ENCODE data around the gene IFRD2. TPM values are rescaled to one million over a fixed set of nuclear protein-coding genes. Genes with fewer than 3 reads are reported as not detected.
A peak's percentile ranks its signal among the peaks of the same experiment; 100 is the strongest.

The IFRD2 gene
- total and polyA plus RNA-seq, 2 of the 8 experiments (the other 6 are each of a cell fraction or from before 2014, with no cell fraction given) = 76.7 to 88.8 TPM

- POLR2A ChIA-PET (ENCODE audit: partially characterized antibody) = interaction anchor here (0.7 to 3.2 kb wide), 4 partner anchors 13 to 78 kb away, joined by 3 to 17 read pairs (median 8); partner anchors contain the start of genes LSMEM2 and RASSF1
- Histone ChIP-seq H3K36me3 (ENCODE audit: control insufficient read depth in 2 of 4, insufficient read depth in 4 of 4, low read length in 3 of 4) (peaks cover under 1 to 5% (median 2%) of the 10 kb centered on the region in 4 experiments; a peak in 4 of 8 replicates), H3K27ac (ENCODE audit: low read depth, low read length) (no peak overlapping the region), H2BK5ac (ENCODE audit: low read depth, low read length) (no peak overlapping the region), H4K20me1 (replicated peaks in 1 of 2; ENCODE audit: control insufficient read depth in 1 of 2, insufficient read depth in 2 of 2, low read length in 2 of 2) (peaks cover 0 to 2% of the 10 kb centered on the region in 2 experiments), H3K4me2 (ENCODE audit: insufficient read depth in 1 of 2, low read depth in 2 of 2, low read length in 2 of 2) (no peak overlapping the region), H3K79me1 (ENCODE audit: low read depth, low read length) (no peaks in the 10 kb centered on the region), H2BK120ac (replicated peaks; ENCODE audit: low read depth, low read length) (no peak overlapping the region), H2BK15ac (ENCODE audit: low read length) (0 out of 2 replicates have a peak overlapping the region, but pooled peaks have one; percentile 3), H3K56ac (replicated peaks; ENCODE audit: insufficient read length, low read depth, low read length) (no peak overlapping the region), H2BK12ac (ENCODE audit: low read depth, low read length) (0 out of 2 replicates have a peak overlapping the region, but pooled peaks have one; percentile 22), H2AK5ac (ENCODE audit: low read depth, low read length) (0 out of 2 replicates have a peak overlapping the region, but pooled peaks have one; percentile 17), H3K18ac (ENCODE audit: extremely low read depth, low read length) (no peak overlapping the region), H3K79me2 (ENCODE audit: control insufficient read depth in 1 of 2, insufficient read depth in 2 of 2, low read length in 2 of 2) (no peaks in the 10 kb centered on the region), H2AFZ (ENCODE audit: low read length) (no peak overlapping the region), H3K4me3 (ENCODE audit: extremely low read depth in 1 of 4, insufficient read depth in 2 of 4, low read depth in 3 of 4, low read length in 4 of 4) (no peak overlapping the region), H3K4me1 (replicated peaks in 1 of 4; ENCODE audit: control insufficient read depth in 3 of 4, insufficient read depth in 4 of 4, low read length in 3 of 4) (peaks cover 0 to 48% (median 38%) of the 10 kb centered on the region in 4 experiments; a peak in 6 of 7 replicates), H3K23ac (ENCODE audit: insufficient read length) (no peak overlapping the region), H3K9ac (replicated peaks in 1 of 4; ENCODE audit: extremely low read depth in 1 of 4, low read depth in 3 of 4, low read length in 3 of 4) (no peak overlapping the region), H3K27me3 (replicated peaks in 1 of 4; ENCODE audit: control insufficient read depth in 3 of 4, extremely low read depth in 1 of 4, insufficient read depth in 3 of 4, low read length in 3 of 4) (no peaks in the 10 kb centered on the region; a peak in 2 of 7 replicates), H3K14ac (ENCODE audit: insufficient read length) (no peak overlapping the region), H3K23me2 (ENCODE audit: low read depth, low read length) (peaks cover 4% of the 10 kb centered on the region; the same call in 1 of the 2 replicates), H4K5ac (ENCODE audit: insufficient read length, low read depth, low read length) (no peak overlapping the region), H3K9me3 (ENCODE audit: insufficient read depth in 2 of 2, low read depth in 1 of 2, low read length in 1 of 2) (no peaks in the 10 kb centered on the region), H2BK20ac (ENCODE audit: low read length) (peak overlapping the region; percentile 53; the same call in 1 of the 2 replicates), H4K8ac (ENCODE audit: extremely low read depth, insufficient read depth, low read length) (no peak overlapping the region), H4K91ac (replicated peaks; ENCODE audit: insufficient read length, low read length) (peak overlapping the region; percentile 20), H3K4ac (replicated peaks; ENCODE audit: insufficient read length, low read depth, low read length) (no peak overlapping the region)
- FAIRE-seq = no peak
- no peak for TF ChIP-seq ASH2L (IDR thresholded peaks at IDR 0.05; ENCODE audit: low read length)
- no peak for TF ChIP-seq CHD1 (IDR thresholded peaks at IDR 0.05; ENCODE audit: low read depth, low read length)
- no peak for TF ChIP-seq TBP (IDR thresholded peaks at IDR 0.05; ENCODE audit: low read depth, low read length)
- TF ChIP-seq SRF (IDR thresholded peaks at IDR 0.05; ENCODE audit: low read depth, low read length) = no peak
- TF ChIP-seq CBX5 (IDR thresholded peaks at IDR 0.05; ENCODE audit: low read depth, low read length) = no peak
- TF ChIP-seq SAP30 (IDR thresholded peaks at IDR 0.05; ENCODE audit: insufficient read depth, insufficient replicate concordance, low read length) = no peak
- no peak for TF ChIP-seq CREB1 (IDR thresholded peaks at IDR 0.05)
- no peak for TF ChIP-seq HDAC2 (IDR thresholded peaks at IDR 0.05; ENCODE audit: borderline replicate concordance in 1 of 2, low read depth in 2 of 2, low read length in 2 of 2)
- no peak for TF ChIP-seq SP2 (IDR thresholded peaks at IDR 0.05; ENCODE audit: low read length)
- no peak for DNase-seq (ENCODE audit: low read depth in 1 of 2, low spot score in 2 of 2)
- CTCF ChIA-PET (ENCODE audit: partially characterized antibody) = interaction anchor here (0.6 to 53.5 kb wide), 10 partner anchors 9 to 142 kb away, joined by 3 to 2149 read pairs (median 16); partner anchors contain the start of genes GNAI2, GNAT1, LSMEM2 and SLC38A3
- 92% methylated on average over 7 of the region's 7 CpGs; no CpG with 5 or more reads in 1 of the 2 experiments for WGBS, 2 experiments (ENCODE audit: extremely low coverage in 1 of 2, insufficient coverage in 1 of 2, insufficient read length in 1 of 2, insufficient replicate concordance in 2 of 2, low coverage in 1 of 2, low lambda C conversion rate in 2 of 2, missing lambda C conversion rate in 1 of 2)
Observed at GRCh38 chr3:50262778-50263177, 29.5 kb downstream of the IFRD2 start.

All from H1 (cell line).